SK-N-SH (cell line): ENCODE results near the gene FRMD4B.

ENCODE experiments used
- FOXM1 ChIP-seq: IDR thresholded peaks from 2 replicates; pipeline ENCODE4 v1.4.0; 2012; ENCODE audit warnings: low read depth, mild to moderate bottlenecking
- POLR2AphosphoS5 ChIP-seq: IDR thresholded peaks from 2 replicates; pipeline ENCODE4 v1.6.1; 2012; ENCODE audit warnings: low read depth, low read length
- RAD21 ChIP-seq: IDR thresholded peaks from 2 replicates; pipeline ENCODE4 v1.6.1; 2012; ENCODE audit warnings: mild to moderate bottlenecking, low read length
- RFX5 ChIP-seq: IDR thresholded peaks from 2 replicates; pipeline ENCODE4 v1.6.1; 2012; ENCODE audit warnings: mild to moderate bottlenecking, improper control_type of control experiment, low read length
- TF ChIP-seq, protein P1 (sequence below): fragments of 200-600 bp; sonication (generic); IDR thresholded peaks from 2 replicates; pipeline ENCODE4 v1.6.1; 2017; ENCODE audit warnings: antibody characterized with exemption, mild to moderate bottlenecking, moderate library complexity

DNA sequence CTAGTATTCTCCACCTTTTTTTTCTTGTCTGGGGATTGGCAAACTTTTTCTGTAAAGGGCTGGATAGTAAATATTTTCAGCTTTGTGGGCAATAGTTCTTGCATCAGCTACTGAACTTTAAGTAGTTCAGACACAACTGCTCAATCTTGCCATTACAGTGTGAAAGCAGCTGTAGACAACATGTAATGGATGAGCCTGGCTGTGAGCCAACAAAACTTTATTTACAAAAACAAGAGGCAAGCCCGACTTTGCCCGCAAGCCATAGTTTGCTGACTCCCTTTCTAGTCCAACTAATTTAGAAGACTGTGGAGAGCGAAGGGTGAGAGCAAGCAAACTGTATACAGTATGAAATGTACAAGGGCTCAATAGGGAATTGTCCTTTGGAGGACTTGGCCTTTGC lies 6.2 kb downstream of the FRMD4B start:
- TF ChIP-seq RAD21 (no peak), RFX5 (no peak), POLR2AphosphoS5 (no peak), FOXM1 (no peak)
- TF ChIP-seq, protein P1, sequence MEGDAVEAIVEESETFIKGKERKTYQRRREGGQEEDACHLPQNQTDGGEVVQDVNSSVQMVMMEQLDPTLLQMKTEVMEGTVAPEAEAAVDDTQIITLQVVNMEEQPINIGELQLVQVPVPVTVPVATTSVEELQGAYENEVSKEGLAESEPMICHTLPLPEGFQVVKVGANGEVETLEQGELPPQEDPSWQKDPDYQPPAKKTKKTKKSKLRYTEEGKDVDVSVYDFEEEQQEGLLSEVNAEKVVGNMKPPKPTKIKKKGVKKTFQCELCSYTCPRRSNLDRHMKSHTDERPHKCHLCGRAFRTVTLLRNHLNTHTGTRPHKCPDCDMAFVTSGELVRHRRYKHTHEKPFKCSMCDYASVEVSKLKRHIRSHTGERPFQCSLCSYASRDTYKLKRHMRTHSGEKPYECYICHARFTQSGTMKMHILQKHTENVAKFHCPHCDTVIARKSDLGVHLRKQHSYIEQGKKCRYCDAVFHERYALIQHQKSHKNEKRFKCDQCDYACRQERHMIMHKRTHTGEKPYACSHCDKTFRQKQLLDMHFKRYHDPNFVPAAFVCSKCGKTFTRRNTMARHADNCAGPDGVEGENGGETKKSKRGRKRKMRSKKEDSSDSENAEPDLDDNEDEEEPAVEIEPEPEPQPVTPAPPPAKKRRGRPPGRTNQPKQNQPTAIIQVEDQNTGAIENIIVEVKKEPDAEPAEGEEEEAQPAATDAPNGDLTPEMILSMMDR: no peak
